ENCODE results near the gene FRMD4A. TPM values are rescaled to one million over a fixed set of nuclear protein-coding genes. Genes with fewer than 3 reads are reported as not detected.

FRMD4A gene
- total RNA-seq, 1 donor from 2014 or later, result 16.1 TPM

GRCh38 chr10:14294347-14295059 lies 36.2 kb downstream of the FRMD4A start:
- DNase-seq (ENCODE audit: low spot score), result no peak

- no peak for DNase-seq (ENCODE audit: low spot score)
Measured at GRCh38 chr10:14293526-14293925, 37.2 kb downstream of the FRMD4A start.

- no peak for DNase-seq (ENCODE audit: low spot score)
Measured at GRCh38 chr10:14291296-14291695, 39.4 kb downstream of the FRMD4A start.

- no peak for DNase-seq (ENCODE audit: low spot score)
Measured at GRCh38 chr10:14285941-14286560, 44.7 kb downstream of the FRMD4A start.

- DNase-seq (ENCODE audit: low spot score), result no peak
Measured at GRCh38 chr10:14282276-14282675, 48.4 kb downstream of the FRMD4A start.

- no peak for DNase-seq (ENCODE audit: low spot score)
Measured at GRCh38 chr10:14278533-14278932, 52.2 kb downstream of the FRMD4A start.

GRCh38 chr10:14276210-14276609 lies 54.5 kb downstream of the FRMD4A start:
- DNase-seq (ENCODE audit: low spot score), result no peak

- DNase-seq (ENCODE audit: low spot score), result no peak
Measured at GRCh38 chr10:14271621-14272020, 59.1 kb downstream of the FRMD4A start.

- DNase-seq (ENCODE audit: low spot score), result no peak
Measured at GRCh38 chr10:14270370-14270769, 60.4 kb downstream of the FRMD4A start.

- DNase-seq (ENCODE audit: low spot score), result no peak
Measured at GRCh38 chr10:14265709-14266108, 65.0 kb downstream of the FRMD4A start.

GRCh38 chr10:14262836-14263425 lies 67.8 kb downstream of the FRMD4A start:
- no peak for DNase-seq (ENCODE audit: low spot score)

GRCh38 chr10:14261336-14261735 lies 69.4 kb downstream of the FRMD4A start:
- DNase-seq (ENCODE audit: low spot score), result no peak

- peak; percentile 8 for DNase-seq (ENCODE audit: low spot score)
Measured at GRCh38 chr10:14259696-14260566, 70.8 kb downstream of the FRMD4A start.

- no peak for DNase-seq (ENCODE audit: low spot score)
Measured at GRCh38 chr10:14254368-14254767, 76.4 kb downstream of the FRMD4A start.

GRCh38 chr10:14253711-14254110 lies 77.0 kb downstream of the FRMD4A start:
- no peak for DNase-seq (ENCODE audit: low spot score)

GRCh38 chr10:14253079-14253478 lies 77.6 kb downstream of the FRMD4A start:
- DNase-seq (ENCODE audit: low spot score), result no peak

GRCh38 chr10:14250496-14251076 lies 80.1 kb downstream of the FRMD4A start:
- DNase-seq (ENCODE audit: low spot score), result no peak

- DNase-seq (ENCODE audit: low spot score), result no peak
Measured at GRCh38 chr10:14247377-14248116, 83.2 kb downstream of the FRMD4A start.

GRCh38 chr10:14244801-14245211 lies 85.9 kb downstream of the FRMD4A start:
- DNase-seq (ENCODE audit: low spot score), result no peak

GRCh38 chr10:14244147-14244546 lies 86.6 kb downstream of the FRMD4A start:
- DNase-seq (ENCODE audit: low spot score), result no peak

GRCh38 chr10:14243221-14243620 lies 87.5 kb downstream of the FRMD4A start:
- no peak for DNase-seq (ENCODE audit: low spot score)

All from umbilical cord (tissue), 2 donors.